ENCODE measurements around the gene NIPAL3. TPM values are rescaled to one million over a fixed set of nuclear protein-coding genes. Genes with fewer than 3 reads are reported as not detected.
A peak's percentile ranks its signal among the peaks of the same experiment; 100 is the strongest.

The NIPAL3 gene
- polyA plus RNA-seq, 1 donor from 2014 or later: 9.6 TPM

- no peaks in the 10 kb centered on the region for H4K20me1 ChIP-seq (ENCODE audit: insufficient read depth)
- peaks cover 16% of the 10 kb centered on the region for H3K27me3 ChIP-seq (ENCODE audit: insufficient read depth, low read depth, low read length)
- TF ChIP-seq MXI1 (conservative IDR thresholded peaks at IDR 0.05; ENCODE audit: poor library complexity, severe bottlenecking): no peak
- no peak for TF ChIP-seq EP300 (conservative IDR thresholded peaks at IDR 0.05; ENCODE audit: poor library complexity, severe bottlenecking)
- TF ChIP-seq REST (IDR thresholded peaks at IDR 0.05; ENCODE audit: borderline replicate concordance): no peak
- TF ChIP-seq RAD21 (conservative IDR thresholded peaks at IDR 0.05): no peak
- TF ChIP-seq SMC3 (conservative IDR thresholded peaks at IDR 0.05; ENCODE audit: poor library complexity): no peak
- TF ChIP-seq CTCF (IDR thresholded peaks at IDR 0.05; ENCODE audit: poor library complexity, severe bottlenecking): no peak
- no peak for TF ChIP-seq EZH2 (IDR thresholded peaks at IDR 0.05; ENCODE audit: borderline replicate concordance, insufficient read depth, low read length, poor library complexity, severe bottlenecking)
- TF ChIP-seq TAF1 (IDR thresholded peaks at IDR 0.05; ENCODE audit: low read depth): no peak
- TF ChIP-seq POLR2AphosphoS5 (IDR thresholded peaks at IDR 0.05): no peak
- no peak overlapping the region for H3K27ac ChIP-seq (ENCODE audit: low read length)
- H3K4me3 ChIP-seq (ENCODE audit: low read length): no peak overlapping the region
- no peaks in the 10 kb centered on the region for H3K36me3 ChIP-seq (ENCODE audit: insufficient read depth, low read length)
- H3K79me2 ChIP-seq (replicated peaks; ENCODE audit: insufficient read depth, low read length): no peaks in the 10 kb centered on the region
- H2AFZ ChIP-seq (ENCODE audit: low read depth, low read length): no peak overlapping the region
- no peaks in the 10 kb centered on the region for H3F3A ChIP-seq (ENCODE audit: insufficient read depth, low read length, poor library complexity, severe bottlenecking)
- no peak overlapping the region for H3K4me2 ChIP-seq (ENCODE audit: low read length)
- no peaks in the 10 kb centered on the region for H3K9me3 ChIP-seq (ENCODE audit: low read length)
- no peaks in the 10 kb centered on the region for H3K9me2 ChIP-seq (ENCODE audit: insufficient read depth, low read length)
- no peak overlapping the region for H3K9ac ChIP-seq (ENCODE audit: low read length)
Observed at GRCh38 chr1:24500448-24501048, 84.9 kb downstream of the NIPAL3 start.

DNA sequence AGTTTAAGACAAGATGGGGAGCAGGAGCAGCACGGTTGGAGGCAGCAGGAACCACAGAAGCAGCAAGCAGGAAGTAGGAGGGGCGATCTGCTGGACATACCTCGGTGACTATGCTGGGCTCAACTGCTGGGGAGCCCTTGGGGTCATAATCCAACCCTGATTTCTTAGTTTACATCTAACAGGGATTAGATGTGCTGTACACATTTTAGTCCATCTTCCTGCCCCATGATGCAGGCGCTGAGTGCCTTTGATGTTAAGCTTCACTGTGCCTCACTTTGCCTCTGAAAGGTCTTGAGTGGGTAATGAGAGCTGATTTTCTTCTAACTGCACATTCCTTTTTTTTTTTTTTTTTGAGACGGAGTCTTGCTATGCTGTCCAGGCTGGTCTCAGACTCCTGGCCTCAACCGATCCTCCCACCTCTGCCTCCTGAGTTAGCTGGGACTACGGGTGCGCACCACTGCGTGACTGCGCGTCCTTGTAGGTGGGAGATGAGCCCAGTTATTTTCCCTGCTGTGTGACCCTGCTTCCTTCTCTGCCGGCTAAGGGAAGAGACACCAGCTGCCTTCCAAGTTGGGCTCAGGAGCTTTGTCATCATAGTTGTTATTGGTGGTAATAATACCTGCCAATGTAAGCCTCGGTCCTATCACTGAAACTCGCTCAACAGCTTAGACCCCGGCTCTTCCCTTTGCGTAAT lies 85.9 kb downstream of the NIPAL3 start:
- Histone ChIP-seq H3K4me3 (ENCODE audit: low read length) (peak overlapping the region; percentile 83), H3K9ac (ENCODE audit: low read length) (peak overlapping the region; percentile 79), H3K27me3 (ENCODE audit: insufficient read depth, low read depth, low read length) (peaks cover 16% of the 10 kb centered on the region), H3K9me3 (ENCODE audit: low read length) (no peaks in the 10 kb centered on the region), H3F3A (ENCODE audit: insufficient read depth, low read length, poor library complexity, severe bottlenecking) (no peaks in the 10 kb centered on the region), H3K79me2 (replicated peaks; ENCODE audit: insufficient read depth, low read length) (no peaks in the 10 kb centered on the region), H3K27ac (ENCODE audit: low read length) (peak overlapping the region; percentile 57), H3K9me2 (ENCODE audit: insufficient read depth, low read length) (no peaks in the 10 kb centered on the region), H3K4me2 (ENCODE audit: low read length) (peak overlapping the region; percentile 48), H3K36me3 (ENCODE audit: insufficient read depth, low read length) (no peaks in the 10 kb centered on the region), H4K20me1 (ENCODE audit: insufficient read depth) (no peaks in the 10 kb centered on the region), H2AFZ (ENCODE audit: low read depth, low read length) (peak overlapping the region; percentile 83)
- TF ChIP-seq RAD21 (conservative IDR thresholded peaks at IDR 0.05) (no peak), EZH2 (IDR thresholded peaks at IDR 0.05; ENCODE audit: borderline replicate concordance, insufficient read depth, low read length, poor library complexity, severe bottlenecking) (no peak), SMC3 (conservative IDR thresholded peaks at IDR 0.05; ENCODE audit: poor library complexity) (no peak), REST (IDR thresholded peaks at IDR 0.05; ENCODE audit: borderline replicate concordance) (no peak), EP300 (conservative IDR thresholded peaks at IDR 0.05; ENCODE audit: poor library complexity, severe bottlenecking) (no peak), POLR2AphosphoS5 (IDR thresholded peaks at IDR 0.05) (no peak), TAF1 (IDR thresholded peaks at IDR 0.05; ENCODE audit: low read depth) (no peak), CTCF (IDR thresholded peaks at IDR 0.05; ENCODE audit: poor library complexity, severe bottlenecking) (no peak)
